Panc1 (cell line): ENCODE results near the gene NUDT2.

Experiments
- SIN3A ChIP-seq: IDR thresholded peaks from 2 replicates; pipeline ENCODE4 v1.6.1; 2012; ENCODE audit warnings: low read depth, mild to moderate bottlenecking, low read length, moderate library complexity, borderline replicate concordance; ENCODE audit not compliant: insufficient read depth
- TF ChIP-seq, protein P1 (sequence below): fragments of 450-650 bp; IDR thresholded peaks from 2 replicates; pipeline ENCODE4 v1.5.1; 2017; ENCODE audit warnings: mild to moderate bottlenecking

DNA sequence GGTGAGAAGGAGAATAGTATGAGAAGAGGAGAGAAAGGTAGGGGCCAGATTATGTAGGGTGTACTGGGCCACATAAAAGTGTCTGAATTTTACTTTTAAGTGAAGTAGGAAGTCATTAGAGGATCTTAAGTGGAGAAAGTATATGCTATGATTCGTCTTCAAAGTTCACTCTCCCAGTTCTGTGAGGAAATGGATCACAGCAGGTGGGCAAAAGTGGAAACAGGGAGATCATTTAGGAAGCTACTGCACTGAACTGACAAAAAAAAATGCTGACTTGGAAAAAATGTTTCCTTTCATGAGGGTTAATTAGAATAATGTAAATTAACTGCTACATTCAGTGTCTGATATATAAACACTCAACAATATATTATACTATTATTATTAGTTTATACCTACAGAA, 2.7 kb upstream of the NUDT2 start:
- TF ChIP-seq, protein P1, sequence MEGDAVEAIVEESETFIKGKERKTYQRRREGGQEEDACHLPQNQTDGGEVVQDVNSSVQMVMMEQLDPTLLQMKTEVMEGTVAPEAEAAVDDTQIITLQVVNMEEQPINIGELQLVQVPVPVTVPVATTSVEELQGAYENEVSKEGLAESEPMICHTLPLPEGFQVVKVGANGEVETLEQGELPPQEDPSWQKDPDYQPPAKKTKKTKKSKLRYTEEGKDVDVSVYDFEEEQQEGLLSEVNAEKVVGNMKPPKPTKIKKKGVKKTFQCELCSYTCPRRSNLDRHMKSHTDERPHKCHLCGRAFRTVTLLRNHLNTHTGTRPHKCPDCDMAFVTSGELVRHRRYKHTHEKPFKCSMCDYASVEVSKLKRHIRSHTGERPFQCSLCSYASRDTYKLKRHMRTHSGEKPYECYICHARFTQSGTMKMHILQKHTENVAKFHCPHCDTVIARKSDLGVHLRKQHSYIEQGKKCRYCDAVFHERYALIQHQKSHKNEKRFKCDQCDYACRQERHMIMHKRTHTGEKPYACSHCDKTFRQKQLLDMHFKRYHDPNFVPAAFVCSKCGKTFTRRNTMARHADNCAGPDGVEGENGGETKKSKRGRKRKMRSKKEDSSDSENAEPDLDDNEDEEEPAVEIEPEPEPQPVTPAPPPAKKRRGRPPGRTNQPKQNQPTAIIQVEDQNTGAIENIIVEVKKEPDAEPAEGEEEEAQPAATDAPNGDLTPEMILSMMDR: no peak
- TF ChIP-seq SIN3A: no peak
